HepG2 (cell line): ENCODE results near the gene CSNK2A2. TPM values are rescaled to one million over a fixed set of nuclear protein-coding genes. Genes with fewer than 3 reads are reported as not detected.
A peak's percentile ranks its signal among the peaks of the same experiment; 100 is the strongest.

Experiments used
- CBX2 ChIP-seq, 2 experiments: fragments of 200-600 bp in 1 of 2; sonication (generic); formaldehyde crosslinking in 1 of 2; IDR thresholded peaks; 2 replicates each; pipeline versions ENCODE4 v1.7.0 to v1.8.1; 2018 to 2022; ENCODE audit warnings: low read depth in 2 of 2, low read length in 1 of 2, mild to moderate bottlenecking in 1 of 2, missing genetic modification reagents in 1 of 2
- CCAR2 ChIP-seq: fragments of 200-400 bp; formaldehyde crosslinking; optimal IDR thresholded peaks from 2 replicates; pipeline ENCODE3; 2018; ENCODE audit warnings: low read depth, mild to moderate bottlenecking, low read length, moderate library complexity
- DPF2 ChIP-seq: sonication (generic); formaldehyde crosslinking; IDR thresholded peaks from 2 replicates; pipeline ENCODE4 v1.4.0; 2020; ENCODE audit warnings: mild to moderate bottlenecking, low read depth, missing genetic modification reagents, borderline replicate concordance
- ETV5 ChIP-seq: IDR thresholded peaks from 2 replicates; pipeline ENCODE4 v1.6.1; 2018; ENCODE audit warnings: missing biosample characterization, missing genetic modification reagents, inconsistent platforms, borderline replicate concordance
- KDM6A ChIP-seq: IDR thresholded peaks from 2 replicates; pipeline ENCODE4 v1.6.1; 2016; ENCODE audit warnings: low read depth
- PAXIP1 ChIP-seq: sonication (generic); formaldehyde crosslinking; conservative IDR thresholded peaks from 2 replicates; pipeline ENCODE4 v1.4.0; 2020; ENCODE audit warnings: mild to moderate bottlenecking, missing genetic modification reagents, moderate library complexity
- RAD51 ChIP-seq: fragments of 450-650 bp; IDR thresholded peaks from 2 replicates; pipeline ENCODE4 v1.6.1; 2016; ENCODE audit warnings: borderline replicate concordance
- RBFOX2 ChIP-seq: fragments of 200-400 bp; formaldehyde crosslinking; IDR thresholded peaks from 2 replicates; pipeline ENCODE4 v1.6.1; 2017; ENCODE audit warnings: low read depth, mild to moderate bottlenecking, low read length
- RELA ChIP-seq: sonication (generic); formaldehyde crosslinking; IDR thresholded peaks from 2 replicates; pipeline ENCODE4 v1.4.0; 2020; ENCODE audit warnings: missing genetic modification reagents
- THRA ChIP-seq: sonication (generic); formaldehyde crosslinking; IDR thresholded peaks from 2 replicates; pipeline ENCODE4 v1.4.0; 2020; ENCODE audit warnings: missing genetic modification reagents, borderline replicate concordance
- ZBTB21 ChIP-seq: sonication (generic); formaldehyde crosslinking; IDR thresholded peaks from 2 replicates; pipeline ENCODE4 v1.4.0; 2020; ENCODE audit warnings: missing genetic modification reagents
- ZNF276 ChIP-seq: sonication (generic); formaldehyde crosslinking; IDR thresholded peaks from 2 replicates; pipeline ENCODE4 v1.4.0; 2020; ENCODE audit warnings: mild to moderate bottlenecking, low read depth, missing genetic modification reagents
- ZNF549 ChIP-seq: sonication (generic); formaldehyde crosslinking; IDR thresholded peaks from 2 replicates; pipeline ENCODE4 v1.5.0; 2020; ENCODE audit warnings: missing genetic modification reagents
- ZNF687 ChIP-seq: sonication (generic); formaldehyde crosslinking; IDR thresholded peaks from 2 replicates; pipeline ENCODE4 v1.5.1; 2020; ENCODE audit warnings: mild to moderate bottlenecking, missing genetic modification reagents, moderate library complexity
- ZNF691 ChIP-seq: sonication (generic); formaldehyde crosslinking; IDR thresholded peaks from 2 replicates; pipeline ENCODE4 v1.4.0; 2020; ENCODE audit warnings: missing genetic modification reagents, low read depth, mild to moderate bottlenecking, borderline replicate concordance
- ZSCAN25 ChIP-seq: sonication (generic); formaldehyde crosslinking; IDR thresholded peaks from 2 replicates; pipeline ENCODE4 v1.8.0; 2022; ENCODE audit warnings: mild to moderate bottlenecking, missing genetic modification reagents
- polyA plus RNA-seq, 8 experiments: library from polyadenylated mRNA; depleted of rRNA in 3 of 8; stranded (reverse) in 7 of 8; unstranded in 1 of 8; fragments of >200 nt; fragmentation: Illumina TruSeq in 4 of 8; extraction: Trizol in 4 of 8; gene quantifications; 2 replicates each; pipeline versions ENCODE4 v1.2.1 to v1.2.3, GENCODE V29; 2011 to 2016; ENCODE audit warnings: low read depth in 4 of 8, missing spikeins in 1 of 8, mixed read lengths in 1 of 8; ENCODE audit not compliant: insufficient read depth in 1 of 8
- total RNA-seq, 5 experiments: library from RNA; depleted of rRNA; stranded (reverse); fragments of >200 nt; fragmentation: Illumina TruSeq; extraction: Trizol; gene quantifications; 2 replicates each; pipeline ENCODE4 v1.2.3, GENCODE V29; 2016; ENCODE audit warnings: low read depth in 1 of 5

CSNK2A2 gene
- total and polyA plus RNA-seq, 2 of the 13 experiments (the other 11 are each of a cell fraction or from before 2014, with no cell fraction given), result 46.4 to 56.9 TPM

- peak; percentile 44 for TF ChIP-seq ZNF687 (CRISPR knock-in tag)
- TF ChIP-seq RAD51, result no peak
- TF ChIP-seq CCAR2, result no peak
- no peak for TF ChIP-seq ZNF691 (CRISPR knock-in tag)
- TF ChIP-seq THRA, result no peak
- TF ChIP-seq ZSCAN25 (CRISPR knock-in tag), result 0 out of 2 replicates have a peak, but pooled peaks have one; percentile 51
- 0 out of 2 replicates have a peak, but pooled peaks have one; percentile 63 for TF ChIP-seq ZBTB21 (CRISPR knock-in tag)
- TF ChIP-seq ZNF276 (CRISPR knock-in tag), result no peak
- peak; percentile 83; the same call in 1 of the 2 replicates for TF ChIP-seq ETV5
- TF ChIP-seq ZNF549 (CRISPR knock-in tag), result no peak
- TF ChIP-seq RBFOX2, result no peak
- TF ChIP-seq CBX2 (IDR thresholded peaks at IDR 0.05; ENCODE audit: low read depth, low read length), result no peak
- TF ChIP-seq CBX2 (CRISPR knock-in tag; IDR thresholded peaks at IDR 0.05; ENCODE audit: low read depth), result no peak
- 0 out of 2 replicates have a peak, but pooled peaks have one; percentile 18 for TF ChIP-seq KDM6A (CRISPR knock-in tag)
- TF ChIP-seq PAXIP1, result peak; percentile 93
- no peak for TF ChIP-seq RELA (CRISPR knock-in tag)
- 0 out of 2 replicates have a peak, but pooled peaks have one; percentile 65 for TF ChIP-seq DPF2
These were observed 24.8 kb upstream of the CSNK2A2 start (continued) for GRCh38 chr16:58222532-58223316.
